Activated naive CD4-positive, alpha-beta T cell treated with anti-CD3 and anti-CD28 coated beads for 36 hours (primary cell): ENCODE measurements around the gene VWA8. TPM values are rescaled to one million over a fixed set of nuclear protein-coding genes. Genes with fewer than 3 reads are reported as not detected.
"Not testable (repeated sequence)": the region's sequence is repeated elsewhere in the genome, so short reads cannot be mapped to it uniquely, and the experiment has no call there.

Source experiments
- CTCF ChIA-PET: fragments of 350-600 bp; sonication (Branson Sonifier 250); formaldehyde crosslinking; loops from one replicate; lab custom pipeline; 2021; ENCODE audit warnings: antibody characterized with exemption; lab: Charles Lee
- DNase-seq: peaks from one replicate; pipeline ENCODE4 v3.0.0-alpha.2; 2020
- H3K27ac Mint-ChIP-seq: one replicate; pipeline ENCODE4 v1.8.0; 2021; ENCODE audit warnings: mild to moderate bottlenecking, mixed read lengths
- H3K27me3 Mint-ChIP-seq: one replicate; pipeline ENCODE4 v1.8.0; 2021; ENCODE audit warnings: low read depth, mixed read lengths
- H3K36me3 Mint-ChIP-seq: one replicate; pipeline ENCODE4 v1.8.0; 2021; ENCODE audit warnings: low read depth, mixed read lengths
- H3K4me1 Mint-ChIP-seq: one replicate; pipeline ENCODE4 v1.8.0; 2021; ENCODE audit warnings: low read depth, mixed read lengths
- H3K4me3 Mint-ChIP-seq: one replicate; pipeline ENCODE4 v1.8.0; 2021; ENCODE audit warnings: mild to moderate bottlenecking, moderate library complexity, mixed read lengths
- H3K9me3 Mint-ChIP-seq: one replicate; pipeline ENCODE4 v1.8.0; 2021; ENCODE audit warnings: mixed read lengths
- intact Hi-C: fragments of 100-400 bp; cut with micrococcal nuclease; formaldehyde crosslinking; loops from one replicate; pipeline ENCODE4 v1.15.1; 2023
- total RNA-seq, 2 experiments: library from RNA; stranded (reverse); gene quantifications; one replicate each; pipeline ENCODE4 v1.2.3, GENCODE V29; 2021

The VWA8 gene
- total RNA-seq, 2 experiments from 2014 or later, result 21.2 to 21.5 TPM

GRCh38 chr13:41643507-41643906 is 317.4 kb downstream of the VWA8 start:
- Mint-ChIP-seq H3K36me3 (peaks cover 8% of the 10 kb centered on the region), H3K4me3 (no peak overlapping the region), H3K27me3 (no peaks in the 10 kb centered on the region), H3K4me1 (no peaks in the 10 kb centered on the region), H3K9me3 (no peaks in the 10 kb centered on the region), H3K27ac (no peak overlapping the region)
- CTCF ChIA-PET, result interaction anchor here (0.9 kb wide), 1 partner anchor 9 kb away, joined by 3 read pairs; no protein-coding TSS in a partner anchor
- no peak for DNase-seq
- intact Hi-C loops, result no loop called here

- CTCF ChIA-PET, result no interaction called here
- Mint-ChIP-seq H3K27ac (no peak overlapping the region), H3K9me3 (no peaks in the 10 kb centered on the region), H3K36me3 (peaks cover 11% of the 10 kb centered on the region), H3K4me1 (no peaks in the 10 kb centered on the region), H3K27me3 (no peaks in the 10 kb centered on the region), H3K4me3 (no peak overlapping the region)
- DNase-seq, result no peak
- intact Hi-C loops, result no loop called here
Observed at GRCh38 chr13:41641961-41642360, 318.9 kb downstream of the VWA8 start.

- Mint-ChIP-seq H3K9me3 (no peaks in the 10 kb centered on the region), H3K4me1 (no peaks in the 10 kb centered on the region), H3K4me3 (no peak overlapping the region), H3K27me3 (no peaks in the 10 kb centered on the region), H3K36me3 (peaks cover 11% of the 10 kb centered on the region), H3K27ac (no peak overlapping the region)
- CTCF ChIA-PET, result no interaction called here
- DNase-seq, result no peak
- intact Hi-C loops, result no loop called here
Observed at GRCh38 chr13:41641429-41641828, 319.5 kb downstream of the VWA8 start.

GRCh38 chr13:41639955-41640780 is 320.7 kb downstream of the VWA8 start:
- H3K27me3 Mint-ChIP-seq, result no peaks in the 10 kb centered on the region
- no peaks in the 10 kb centered on the region for H3K9me3 Mint-ChIP-seq
- H3K27ac Mint-ChIP-seq, result no peak overlapping the region
- CTCF ChIA-PET, result no interaction called here
- H3K36me3 Mint-ChIP-seq, result peaks cover 11% of the 10 kb centered on the region
- intact Hi-C loops, result no loop called here
- no peaks in the 10 kb centered on the region for H3K4me1 Mint-ChIP-seq
- H3K4me3 Mint-ChIP-seq, result no peak overlapping the region
- no peak for DNase-seq

GRCh38 chr13:41639237-41639904 is 321.5 kb downstream of the VWA8 start:
- DNase-seq, result no peak
- CTCF ChIA-PET, result no interaction called here
- intact Hi-C loops, result no loop called here
- Mint-ChIP-seq H3K4me3 (no peak overlapping the region), H3K4me1 (no peaks in the 10 kb centered on the region), H3K9me3 (no peaks in the 10 kb centered on the region), H3K27me3 (no peaks in the 10 kb centered on the region), H3K36me3 (peaks cover 11% of the 10 kb centered on the region), H3K27ac (no peak overlapping the region)

GRCh38 chr13:41637586-41637985 is 323.3 kb downstream of the VWA8 start:
- no peak overlapping the region for H3K27ac Mint-ChIP-seq
- intact Hi-C loops, result no loop called here
- H3K36me3 Mint-ChIP-seq, result peaks cover 11% of the 10 kb centered on the region
- DNase-seq, result no peak
- H3K9me3 Mint-ChIP-seq, result no peaks in the 10 kb centered on the region
- no peak overlapping the region for H3K4me3 Mint-ChIP-seq
- CTCF ChIA-PET, result no interaction called here
- no peaks in the 10 kb centered on the region for H3K4me1 Mint-ChIP-seq
- no peaks in the 10 kb centered on the region for H3K27me3 Mint-ChIP-seq

- DNase-seq, H3K4me1 Mint-ChIP-seq, H3K27me3 Mint-ChIP-seq, H3K9me3 Mint-ChIP-seq, CTCF ChIA-PET, H3K4me3 Mint-ChIP-seq, H3K27ac Mint-ChIP-seq, intact Hi-C loops: not testable (repeated sequence)
- peaks cover 11% of the 10 kb centered on the region for H3K36me3 Mint-ChIP-seq
Observed at GRCh38 chr13:41637032-41637431, 323.9 kb downstream of the VWA8 start.

GRCh38 chr13:41636590-41636989 is 324.3 kb downstream of the VWA8 start:
- H3K4me3 Mint-ChIP-seq, CTCF ChIA-PET, H3K9me3 Mint-ChIP-seq, intact Hi-C loops, H3K4me1 Mint-ChIP-seq, H3K27me3 Mint-ChIP-seq, H3K27ac Mint-ChIP-seq, DNase-seq: not testable (repeated sequence)
- H3K36me3 Mint-ChIP-seq, result peaks cover 11% of the 10 kb centered on the region

GRCh38 chr13:41634407-41634806 is 326.5 kb downstream of the VWA8 start:
- H3K4me1 Mint-ChIP-seq, result no peaks in the 10 kb centered on the region
- H3K9me3 Mint-ChIP-seq, result no peaks in the 10 kb centered on the region

GRCh38 chr13:41633776-41634175 is 327.1 kb downstream of the VWA8 start:
- intact Hi-C loops, result no loop called here
- Mint-ChIP-seq H3K36me3 (peaks cover 10% of the 10 kb centered on the region), H3K9me3 (no peaks in the 10 kb centered on the region), H3K4me3 (no peak overlapping the region), H3K27me3 (no peaks in the 10 kb centered on the region), H3K27ac (no peak overlapping the region), H3K4me1 (no peaks in the 10 kb centered on the region)
- CTCF ChIA-PET, result no interaction called here
- no peak for DNase-seq

More at GRCh38 chr13:41634407-41634806, 326.5 kb downstream of the VWA8 start:
- CTCF ChIA-PET, result interaction anchor here (1.2 kb wide), 1 partner anchor 164 kb away, joined by 6 read pairs; no protein-coding TSS in a partner anchor
- H3K36me3 Mint-ChIP-seq, result peaks cover 10% of the 10 kb centered on the region
- H3K27ac Mint-ChIP-seq, result no peak overlapping the region
- H3K27me3 Mint-ChIP-seq, result no peaks in the 10 kb centered on the region
- intact Hi-C loops, result no loop called here
- DNase-seq, result no peak
- H3K4me3 Mint-ChIP-seq, result no peak overlapping the region

GRCh38 chr13:41631296-41631965 is 329.5 kb downstream of the VWA8 start:
- CTCF ChIA-PET, result no interaction called here
- H3K27me3 Mint-ChIP-seq, result no peaks in the 10 kb centered on the region
- H3K4me3 Mint-ChIP-seq, result no peak overlapping the region
- H3K9me3 Mint-ChIP-seq, result no peaks in the 10 kb centered on the region
- intact Hi-C loops, result no loop called here
- no peaks in the 10 kb centered on the region for H3K4me1 Mint-ChIP-seq
- H3K36me3 Mint-ChIP-seq, result peaks cover 7% of the 10 kb centered on the region
- DNase-seq, result no peak
- no peak overlapping the region for H3K27ac Mint-ChIP-seq

GRCh38 chr13:41627425-41627824 is 333.5 kb downstream of the VWA8 start:
- DNase-seq, result no peak
- Mint-ChIP-seq H3K36me3 (peaks cover 15% of the 10 kb centered on the region), H3K4me1 (no peaks in the 10 kb centered on the region), H3K9me3 (no peaks in the 10 kb centered on the region), H3K27ac (no peak overlapping the region), H3K27me3 (no peaks in the 10 kb centered on the region), H3K4me3 (no peak overlapping the region)
- intact Hi-C loops, result no loop called here
- CTCF ChIA-PET, result no interaction called here
